K562 (cell line): ENCODE measurements around the gene ORM1. TPM values are rescaled to one million over a fixed set of nuclear protein-coding genes. Genes with fewer than 3 reads are reported as not detected.

Experiments used
- ATAC-seq: fragments of 200-7000 bp; cut with Tn5 transposase; 3 replicates; pipeline ENCODE4 v1.9.1; 2020; ENCODE audit warnings: moderate library complexity
- BruUV-seq: library from RNA; stranded (reverse); fragments of 400-500 nt; replicated peaks from 2 replicates; lab custom pipeline; 2021; lab: Mats Ljungman, UMichigan
- CTCF ChIA-PET: fragments of 300-600 bp; formaldehyde crosslinking; extraction: SDS; loops from one replicate; lab custom pipeline; 2021; ENCODE audit warnings: low intra/inter-chr PET ratio; lab: Yijun Ruan, JAX
- POLR2A ChIA-PET: fragments of 300-600, 350-650 bp; sonication (Branson Sonifier 250); formaldehyde crosslinking; extraction: SDS; loops from one replicate; lab custom pipeline; 2021; ENCODE audit warnings: antibody characterized with exemption, inconsistent platforms; lab: Yijun Ruan, JAX
- DNase-seq, 4 experiments: peaks; one replicate each; pipeline versions ENCODE4 v3.0.0 to v3.0.0-alpha.2; 2011 to 2018; ENCODE audit warnings: low spot score in 3 of 4, mixed read lengths in 3 of 4; ENCODE audit errors: extremely low read depth in 1 of 4
- FAIRE-seq: peaks from 2 replicates; lab custom pipeline; 2011; peaks lifted over from hg19 to GRCh38; lab: Jason Lieb, UNC
- H2AFZ ChIP-seq: 2 replicates; pipeline ENCODE4 v1.6.0; 2011; ENCODE audit warnings: low read depth, low read length, control low read depth, inconsistent platforms
- H3K27ac ChIP-seq: fragments of 200-600 bp; 3 replicates; pipeline ENCODE4 v1.8.0; 2011; ENCODE audit warnings: low read depth, mild to moderate bottlenecking, control low read depth, inconsistent platforms, low read length, moderate library complexity, mixed read lengths; ENCODE audit errors: extremely low read depth
- H3K27me3 ChIP-seq, 2 experiments: fragments of 300-600 bp in 1 of 2; 2 replicates in 1 of 2; 3 replicates in 1 of 2; pipeline versions ENCODE4 v1.6.0 to v1.8.0; 2011; ENCODE audit warnings: inconsistent platforms in 2 of 2, low read length in 2 of 2, mild to moderate bottlenecking in 1 of 2, mixed read lengths in 1 of 2, moderate library complexity in 1 of 2; ENCODE audit not compliant: control insufficient read depth in 2 of 2, insufficient read depth in 2 of 2
- H3K36me3 ChIP-seq: fragments of 300-600 bp; 3 replicates; pipeline ENCODE4 v1.8.0; 2011; ENCODE audit warnings: mild to moderate bottlenecking, low read length, inconsistent platforms; ENCODE audit not compliant: control insufficient read depth, insufficient read depth
- H3K4me1 ChIP-seq, 2 experiments: fragments of 200-600 bp in 1 of 2; replicated peaks in 1 of 2; 2 replicates in 1 of 2; 3 replicates in 1 of 2; pipeline versions ENCODE4 v1.5.1 to v1.8.0; 2011; ENCODE audit warnings: inconsistent platforms in 2 of 2, low read length in 2 of 2, mild to moderate bottlenecking in 1 of 2, mixed read lengths in 1 of 2, moderate library complexity in 1 of 2; ENCODE audit not compliant: control insufficient read depth in 2 of 2, insufficient read depth in 2 of 2
- H3K4me2 ChIP-seq: 2 replicates; pipeline ENCODE4 v1.6.1; 2011; ENCODE audit warnings: low read length, control low read depth, inconsistent platforms, mixed read lengths; ENCODE audit not compliant: insufficient read depth
- H3K4me3 ChIP-seq: fragments of 200-600 bp; sonication (generic), shearing (Covaris generic); 2 replicates; pipeline ENCODE4 v1.5.1; 2016; ENCODE audit warnings: control low read depth, inconsistent platforms
- H3K79me2 ChIP-seq: fragments of 200-600 bp; 3 replicates; pipeline ENCODE4 v1.8.0; 2011; ENCODE audit warnings: low read length, inconsistent platforms; ENCODE audit not compliant: control insufficient read depth, insufficient read depth
- H3K9ac ChIP-seq, 2 experiments: 2 replicates each; pipeline versions ENCODE4 v1.6.0 to v1.6.1; 2011; ENCODE audit warnings: low read depth in 2 of 2, low read length in 2 of 2, control low read depth in 1 of 2, inconsistent platforms in 1 of 2, mild to moderate bottlenecking in 1 of 2, mixed read lengths in 1 of 2; ENCODE audit not compliant: insufficient read depth in 1 of 2
- H3K9me1 ChIP-seq: one replicate; pipeline ENCODE4 v1.6.0; 2011; ENCODE audit warnings: inconsistent platforms, mild to moderate bottlenecking, low read length, moderate library complexity; ENCODE audit not compliant: control insufficient read depth, insufficient read depth
- H3K9me3 ChIP-seq: replicated peaks from 2 replicates; pipeline ENCODE4 v1.5.1; 2011; ENCODE audit warnings: low read depth, low read length, inconsistent platforms; ENCODE audit not compliant: control insufficient read depth, insufficient read depth
- H4K20me1 ChIP-seq: replicated peaks from 2 replicates; pipeline ENCODE4 v1.6.1; 2011; ENCODE audit warnings: low read length, inconsistent platforms, mixed read lengths; ENCODE audit not compliant: control insufficient read depth, insufficient read depth
- CBFA2T2 ChIP-seq: fragments of 450-650 bp; conservative IDR thresholded peaks from 2 replicates; pipeline ENCODE4 v1.6.1; 2017; ENCODE audit warnings: mild to moderate bottlenecking
- CREB1 ChIP-seq, 2 experiments: sonication (generic) in 1 of 2; formaldehyde crosslinking in 1 of 2; IDR thresholded peaks; 2 replicates each; pipeline versions ENCODE4 v1.6.1 to v1.8.0; 2012 to 2022; ENCODE audit warnings: inconsistent platforms in 1 of 2, mild to moderate bottlenecking in 1 of 2, missing genetic modification reagents in 1 of 2, moderate library complexity in 1 of 2
- ETS2 ChIP-seq: IDR thresholded peaks from 2 replicates; pipeline ENCODE4 v1.6.1; 2016; ENCODE audit warnings: borderline replicate concordance, missing genetic modification characterization, mild to moderate bottlenecking, moderate library complexity, missing compliant biosample characterization; ENCODE audit not compliant: poor library complexity, severe bottlenecking
- HES1 ChIP-seq: fragments of 450-650 bp; IDR thresholded peaks from 2 replicates; pipeline ENCODE4 v1.6.1; 2016; ENCODE audit warnings: low read depth, mild to moderate bottlenecking, moderate library complexity
- HNRNPUL1 ChIP-seq: fragments of 200-400 bp; formaldehyde crosslinking; IDR thresholded peaks from 2 replicates; pipeline ENCODE4 v1.6.1; 2017; ENCODE audit warnings: low read length
- HOXB6 ChIP-seq: fragments of 250-450 bp; sonication (Bioruptor Pico); IDR thresholded peaks from 2 replicates; pipeline ENCODE4 v1.5.1; 2022; ENCODE audit warnings: mild to moderate bottlenecking, borderline replicate concordance
- KDM1A ChIP-seq, 2 experiments: fragments of 450-650 bp; IDR thresholded peaks; 2 replicates each; pipeline ENCODE4 v1.6.1; 2016; ENCODE audit warnings: mild to moderate bottlenecking in 2 of 2
- NFYB ChIP-seq: IDR thresholded peaks from 2 replicates; pipeline ENCODE4 v1.6.1; 2011; ENCODE audit warnings: mild to moderate bottlenecking, moderate library complexity; ENCODE audit not compliant: insufficient read length; ENCODE audit errors: extremely low read depth
- RBM25 ChIP-seq: fragments of 200-400 bp; formaldehyde crosslinking; IDR thresholded peaks from 2 replicates; pipeline ENCODE4 v1.6.1; 2018; ENCODE audit warnings: low read length, low read depth, moderate library complexity; ENCODE audit not compliant: severe bottlenecking
- TRIM28 ChIP-seq: fragments of 450-650 bp; IDR thresholded peaks from 2 replicates; pipeline ENCODE4 v1.6.1; 2017
- ZBTB33 ChIP-seq: sonication (generic); formaldehyde crosslinking; IDR thresholded peaks from 2 replicates; pipeline ENCODE4 v1.8.1; 2023; ENCODE audit warnings: mild to moderate bottlenecking, missing genetic modification reagents
- WGBS: fragments of 100-300 bp; shearing (Covaris generic); methylation state at CpG from one replicate; pipeline ENCODE4 v1.1.6; 2016; ENCODE audit warnings: low coverage, mixed read lengths; ENCODE audit not compliant: insufficient coverage; ENCODE audit errors: missing lambda C conversion rate; 5-methylcytosine and 5-hydroxymethylcytosine counted together
- in situ Hi-C: fragments of 300-500 bp; cut with MboI; formaldehyde crosslinking; loops from 4 replicates; pipeline ENCODE4 v1.15.0; 2018; ENCODE audit warnings: inconsistent platforms, mixed read lengths
- intact Hi-C: fragments of 100-400 bp; cut with micrococcal nuclease; formaldehyde crosslinking; loops from 2 replicates; pipeline ENCODE4 v1.14.2; 2022
- polyA plus RNA-seq, 8 experiments: library from polyadenylated mRNA; depleted of rRNA in 4 of 8; stranded (reverse) in 5 of 8; unstranded in 3 of 8; fragments of >200 nt; fragmentation: Nextera tagmentation in 2 of 8; fragmentation: Illumina TruSeq in 1 of 8; extraction: Ambion mirVana in 2 of 8; extraction: Trizol in 1 of 8; gene quantifications; 2 replicates each; pipeline versions ENCODE4 v1.2.1 to v1.2.3, GENCODE V29; 2011 to 2014; ENCODE audit warnings: inconsistent platforms in 1 of 8, missing spikeins in 1 of 8
- total RNA-seq, 7 experiments: library from RNA; depleted of rRNA in 6 of 7; stranded (reverse); fragments of >200 nt in 6 of 7; fragmentation: Illumina TruSeq in 2 of 7; extraction: Trizol in 2 of 7; gene quantifications; 2 replicates each; pipeline versions ENCODE4 v1.2.1 to v1.2.3, GENCODE V29; 2011 to 2021; ENCODE audit warnings: low replicate concordance in 1 of 7

The ORM1 gene
- total and polyA plus RNA-seq, 9 of the 15 experiments (the other 6 are each of a cell fraction or from before 2014, with no cell fraction given) = 2.9 TPM; not detected in 8

DNA sequence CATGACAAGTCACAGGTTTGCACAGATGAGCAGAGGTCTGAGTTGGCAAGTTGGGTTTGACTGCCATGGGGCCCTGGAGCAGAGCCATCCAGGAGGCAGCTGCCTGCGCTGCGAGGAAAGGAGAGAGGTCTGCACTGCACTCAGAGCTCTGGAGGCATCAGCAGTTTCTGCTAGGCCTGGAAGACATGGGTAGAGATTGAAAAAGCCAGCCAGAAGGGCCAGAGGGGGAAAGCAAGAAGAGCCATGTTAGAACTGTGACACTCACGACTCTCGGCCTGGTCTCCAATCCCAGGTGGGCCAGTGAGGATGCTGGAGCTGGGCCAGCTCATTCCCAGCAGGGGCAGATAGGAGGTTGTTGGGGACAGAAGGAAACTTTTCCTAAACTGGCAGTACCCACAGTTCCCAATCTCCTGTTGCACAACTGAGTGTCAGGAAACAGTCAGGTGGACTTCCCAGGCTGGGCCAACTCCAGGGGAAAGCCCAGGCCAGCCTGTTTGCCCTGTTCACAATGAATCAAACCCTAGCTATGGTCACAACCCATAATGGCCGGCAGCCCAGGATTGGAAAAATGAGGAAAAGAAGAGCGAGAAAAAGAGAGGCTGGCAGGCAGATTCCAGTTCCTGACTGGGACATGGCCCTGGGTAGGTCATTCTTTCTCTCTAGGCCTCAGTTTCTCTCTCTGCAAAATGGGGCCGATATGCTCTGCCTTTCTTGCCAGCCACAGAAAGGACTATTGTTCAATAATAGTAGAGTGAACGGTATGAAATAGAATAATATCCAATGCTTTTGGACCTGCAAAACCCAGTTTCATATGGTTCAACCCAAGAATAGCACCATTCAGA is 7.8 kb upstream of the ORM1 start:
- POLR2A ChIA-PET = interaction anchor here (0.6 to 1.0 kb wide), 2 partner anchors 24 to 278 kb away, joined by 3 to 4 read pairs; no protein-coding TSS in a partner anchor
- no TSS peak for BruUV-seq
- in situ Hi-C loops (no loop called here), intact Hi-C loops (no loop called here)
- Histone ChIP-seq H3K79me2 (no peaks in the 10 kb centered on the region), H3K4me2 (no peak overlapping the region), H3K27ac (no peak overlapping the region), H3K27me3 (peaks cover 16 to 30% of the 10 kb centered on the region in 2 experiments), H3K9me1 (no peaks in the 10 kb centered on the region), H4K20me1 (no peaks in the 10 kb centered on the region), H3K4me3 (no peak overlapping the region)
- ATAC-seq = no peak
- CTCF ChIA-PET = no interaction called here
- 16% methylated on average over 8 of the region's 8 CpGs for WGBS
- TF ChIP-seq CBFA2T2 (no peak), RBM25 (peak; percentile 85)
- TF ChIP-seq, all 486 proteins: peak for 1
- DNase-seq = no peak
- Histone ChIP-seq H3K36me3 (no peaks in the 10 kb centered on the region), H3K4me1 (no peaks in the 10 kb centered on the region; a peak in 1 of 5 replicates), H2AFZ (no peak overlapping the region), H3K9me3 (no peaks in the 10 kb centered on the region), H3K9ac (no peak overlapping the region)
- FAIRE-seq = no peak

DNA sequence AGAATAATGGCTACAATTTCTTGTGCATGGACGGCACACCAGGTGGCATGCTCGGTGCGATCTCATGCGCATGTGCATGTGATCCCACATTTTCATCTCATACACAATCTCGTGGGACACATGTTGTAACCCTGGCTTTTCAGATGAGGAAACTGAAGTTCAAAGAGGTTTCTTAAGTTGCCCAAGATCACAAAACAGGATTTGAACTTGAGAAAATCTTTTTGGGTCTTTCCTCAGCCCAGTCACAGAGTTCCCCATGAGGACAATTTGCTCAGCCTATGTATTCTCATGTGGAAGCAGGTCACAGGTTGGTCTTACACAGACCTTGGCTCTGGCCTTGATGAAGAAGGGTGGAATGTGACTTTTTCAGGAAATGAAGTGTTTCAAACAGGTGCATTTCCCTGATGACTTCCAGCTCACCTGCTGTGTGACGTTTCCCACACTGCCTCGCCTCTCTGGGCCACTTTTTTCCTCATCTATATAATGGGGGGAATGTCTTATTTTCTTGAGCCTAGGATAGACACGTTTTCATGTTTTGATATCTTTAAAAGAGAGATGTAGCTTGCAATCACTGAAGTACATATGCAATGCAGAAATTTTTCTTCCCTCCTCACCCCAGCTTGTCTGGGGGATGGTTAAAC is 7.1 kb upstream of the ORM1 start:
- Histone ChIP-seq H3K4me2 (no peak overlapping the region), H3K27ac (no peak overlapping the region), H3K4me1 (no peaks in the 10 kb centered on the region; a peak in 1 of 5 replicates), H3K9ac (no peak overlapping the region), H2AFZ (no peak overlapping the region), H3K4me3 (no peak overlapping the region), H4K20me1 (no peaks in the 10 kb centered on the region), H3K79me2 (no peaks in the 10 kb centered on the region), H3K36me3 (no peaks in the 10 kb centered on the region), H3K27me3 (peaks cover 16 to 26% of the 10 kb centered on the region in 2 experiments), H3K9me1 (no peaks in the 10 kb centered on the region), H3K9me3 (no peaks in the 10 kb centered on the region)
- intact Hi-C loops (no loop called here), in situ Hi-C loops (no loop called here)
- POLR2A ChIA-PET = no interaction called here
- DNase-seq (no peak), ATAC-seq (no peak), FAIRE-seq (no peak)
- CTCF ChIA-PET = no interaction called here
- 9% methylated on average over 8 of the region's 8 CpGs for WGBS
- no TSS peak for BruUV-seq
- TF ChIP-seq KDM1A (IDR thresholded peaks at IDR 0.05) (no peak), HOXB6 (CRISPR knock-in tag) (no peak), HNRNPUL1 (no peak), ZBTB33 (CRISPR knock-in tag) (no peak), HES1 (no peak), ETS2 (no peak), TRIM28 (no peak), RBM25 (peak; percentile 86), CREB1 (IDR thresholded peaks at IDR 0.05) (no peak), CREB1 (CRISPR knock-in tag; IDR thresholded peaks at IDR 0.05) (no peak), NFYB (no peak)
